ENCODE results near the gene AGPS.
"Not testable (repeated sequence)": the region's sequence is repeated elsewhere in the genome, so short reads cannot be mapped to it uniquely, and the experiment has no call there.

DNA sequence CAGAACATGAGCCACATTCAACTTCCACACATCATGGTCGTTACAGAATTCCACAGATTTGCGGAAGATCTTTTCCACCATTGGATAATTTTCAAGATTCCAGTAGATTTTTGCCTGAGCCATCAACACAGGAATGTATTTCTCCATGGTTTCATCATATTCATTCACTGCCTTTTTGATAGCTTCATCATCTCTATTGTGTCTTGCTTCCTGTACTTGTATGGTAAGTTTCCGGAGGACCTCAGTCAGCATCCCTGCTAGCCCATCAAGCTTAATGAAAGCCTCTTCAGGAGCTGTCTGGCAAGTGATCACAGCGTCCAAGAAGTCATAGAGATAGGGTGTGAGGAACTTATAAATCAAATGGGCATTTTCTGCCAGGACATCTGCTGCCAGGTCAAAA lies 158.8 kb downstream of the AGPS start:
- TF ChIP-seq, protein P1, sequence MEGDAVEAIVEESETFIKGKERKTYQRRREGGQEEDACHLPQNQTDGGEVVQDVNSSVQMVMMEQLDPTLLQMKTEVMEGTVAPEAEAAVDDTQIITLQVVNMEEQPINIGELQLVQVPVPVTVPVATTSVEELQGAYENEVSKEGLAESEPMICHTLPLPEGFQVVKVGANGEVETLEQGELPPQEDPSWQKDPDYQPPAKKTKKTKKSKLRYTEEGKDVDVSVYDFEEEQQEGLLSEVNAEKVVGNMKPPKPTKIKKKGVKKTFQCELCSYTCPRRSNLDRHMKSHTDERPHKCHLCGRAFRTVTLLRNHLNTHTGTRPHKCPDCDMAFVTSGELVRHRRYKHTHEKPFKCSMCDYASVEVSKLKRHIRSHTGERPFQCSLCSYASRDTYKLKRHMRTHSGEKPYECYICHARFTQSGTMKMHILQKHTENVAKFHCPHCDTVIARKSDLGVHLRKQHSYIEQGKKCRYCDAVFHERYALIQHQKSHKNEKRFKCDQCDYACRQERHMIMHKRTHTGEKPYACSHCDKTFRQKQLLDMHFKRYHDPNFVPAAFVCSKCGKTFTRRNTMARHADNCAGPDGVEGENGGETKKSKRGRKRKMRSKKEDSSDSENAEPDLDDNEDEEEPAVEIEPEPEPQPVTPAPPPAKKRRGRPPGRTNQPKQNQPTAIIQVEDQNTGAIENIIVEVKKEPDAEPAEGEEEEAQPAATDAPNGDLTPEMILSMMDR (IDR thresholded peaks at IDR 0.05; ENCODE audit: low read depth, low read length, missing input control): not testable (repeated sequence)
- TF ChIP-seq EGR1 (IDR thresholded peaks at IDR 0.05; ENCODE audit: low read depth in 2 of 2); SP1 (IDR thresholded peaks at IDR 0.05): not testable (repeated sequence)
- TF ChIP-seq, protein P2, sequence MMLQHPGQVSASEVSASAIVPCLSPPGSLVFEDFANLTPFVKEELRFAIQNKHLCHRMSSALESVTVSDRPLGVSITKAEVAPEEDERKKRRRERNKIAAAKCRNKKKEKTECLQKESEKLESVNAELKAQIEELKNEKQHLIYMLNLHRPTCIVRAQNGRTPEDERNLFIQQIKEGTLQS (IDR thresholded peaks at IDR 0.05): not testable (repeated sequence)
